CD8-positive, alpha-beta memory T cell (primary cell): ENCODE data around the gene TEFM. TPM values are rescaled to one million over a fixed set of nuclear protein-coding genes. Genes with fewer than 3 reads are reported as not detected.
"Not testable (repeated sequence)": the region's sequence is repeated elsewhere in the genome, so short reads cannot be mapped to it uniquely, and the experiment has no call there.

Source experiments
- CTCF ChIA-PET: fragments of 350-600 bp; sonication (Branson Sonifier 250); formaldehyde crosslinking; loops from one replicate; lab custom pipeline; 2021; ENCODE audit warnings: antibody characterized with exemption; lab: Charles Lee
- POLR2A ChIA-PET: fragments of 350-600 bp; sonication (Branson Sonifier 250); formaldehyde crosslinking; loops from one replicate; lab custom pipeline; 2021; ENCODE audit warnings: antibody characterized with exemption; lab: Charles Lee
- DNase-seq, 5 donors: peaks; one replicate each; pipeline versions ENCODE4 v3.0.0 to v3.0.0-alpha.2; 2020 to 2022; ENCODE audit warnings: mixed read lengths in 1 of 5
- H3K27ac ChIP-seq: one replicate; pipeline ENCODE4 v1.7.0; 2013; ENCODE audit warnings: low read depth, mild to moderate bottlenecking, low read length, moderate library complexity
- H3K27me3 ChIP-seq: 2 replicates; pipeline ENCODE4 v1.7.0; 2013; ENCODE audit warnings: low read length, mild to moderate bottlenecking; ENCODE audit not compliant: insufficient read depth, poor library complexity, severe bottlenecking
- H3K36me3 ChIP-seq: 2 replicates; pipeline ENCODE4 v1.7.0; 2013; ENCODE audit warnings: mild to moderate bottlenecking, low read length, moderate library complexity; ENCODE audit not compliant: insufficient read depth
- H3K4me1 ChIP-seq: 2 replicates; pipeline ENCODE4 v1.7.0; 2013; ENCODE audit warnings: mild to moderate bottlenecking, low read length, moderate library complexity; ENCODE audit not compliant: insufficient read depth
- H3K4me3 ChIP-seq: 2 replicates; pipeline ENCODE4 v1.7.0; 2013; ENCODE audit warnings: mild to moderate bottlenecking, low read length
- H3K9me3 ChIP-seq: 2 replicates; pipeline ENCODE4 v1.7.0; 2013; ENCODE audit warnings: mild to moderate bottlenecking, low read length
- H3K27ac Mint-ChIP-seq, 8 donors: one replicate each; pipeline ENCODE4 v1.8.0; 2020 to 2021; ENCODE audit warnings: mixed read lengths in 8 of 8, mild to moderate bottlenecking in 6 of 8, inconsistent platforms in 3 of 8, moderate library complexity in 3 of 8
- H3K27me3 Mint-ChIP-seq, 2 donors: one replicate each; pipeline ENCODE4 v1.8.0; 2020 to 2021; ENCODE audit warnings: mixed read lengths in 2 of 2, mild to moderate bottlenecking in 1 of 2, moderate library complexity in 1 of 2
- H3K36me3 Mint-ChIP-seq, 3 donors: one replicate each; pipeline ENCODE4 v1.8.0; 2020 to 2021; ENCODE audit warnings: mixed read lengths in 3 of 3, inconsistent platforms in 1 of 3, mild to moderate bottlenecking in 1 of 3
- H3K4me1 Mint-ChIP-seq, 3 donors: one replicate each; pipeline ENCODE4 v1.8.0; 2020 to 2021; ENCODE audit warnings: mixed read lengths in 3 of 3, inconsistent platforms in 1 of 3, mild to moderate bottlenecking in 1 of 3
- H3K4me3 Mint-ChIP-seq, 7 donors: one replicate each; pipeline ENCODE4 v1.8.0; 2020 to 2021; ENCODE audit warnings: mixed read lengths in 7 of 7, mild to moderate bottlenecking in 6 of 7, moderate library complexity in 4 of 7, inconsistent platforms in 2 of 7
- H3K9me3 Mint-ChIP-seq, 5 donors: one replicate each; pipeline ENCODE4 v1.8.0; 2020 to 2022; ENCODE audit warnings: mixed read lengths in 5 of 5, mild to moderate bottlenecking in 3 of 5, moderate library complexity in 2 of 5, inconsistent platforms in 1 of 5
- polyA plus RNA-seq: library from polyadenylated mRNA; unstranded; fragments of 300-500 nt; fragmentation: Illumina TruSeq; gene quantifications from one replicate; pipeline ENCODE4 v1.2.3, GENCODE V29; 2021
- total RNA-seq, 2 experiments: library from RNA; stranded (reverse); gene quantifications; one replicate each; pipeline ENCODE4 v1.2.3, GENCODE V29; 2021

TEFM gene
- total and polyA plus RNA-seq, 3 experiments from 2014 or later = 16.0 to 19.7 (median 19.3) TPM

- ChIA-PET POLR2A (interaction anchor here (0.5 kb wide), 1 partner anchor 32 kb away, joined by 3 read pairs; the partner anchor contains the start of gene RNF135), CTCF (no interaction called here)
- H3K36me3 ChIP-seq = no peaks in the 10 kb centered on the region
- H3K4me3 Mint-ChIP-seq = peak overlapping the region in 2 of 7 donors; percentile 12 to 32
- H3K27me3 Mint-ChIP-seq = peaks cover 1 to 3% of the 10 kb centered on the region in 2 donors
- peaks cover 0 to 4% (median 0%) of the 10 kb centered on the region in 3 donors for H3K4me1 Mint-ChIP-seq
- no peak overlapping the region for H3K4me3 ChIP-seq
- H3K4me1 ChIP-seq = no peaks in the 10 kb centered on the region
- no peaks in the 10 kb centered on the region for H3K9me3 Mint-ChIP-seq
- peaks cover 0 to 3% (median 0%) of the 10 kb centered on the region in 3 donors for H3K36me3 Mint-ChIP-seq
- H3K9me3 ChIP-seq = no peaks in the 10 kb centered on the region
- H3K27ac Mint-ChIP-seq = peak overlapping the region in 1 of 8 donors; percentile 7
- H3K27ac ChIP-seq = no peak overlapping the region
- H3K27me3 ChIP-seq = no peaks in the 10 kb centered on the region
- peak in 1 of 5 donors; percentile 8 for DNase-seq
Measured at GRCh38 chr17:30939051-30939689, 33.1 kb upstream of the TEFM start.

- Mint-ChIP-seq H3K4me1 (no peaks in the 10 kb centered on the region), H3K27me3 (peaks cover 0 to 3% of the 10 kb centered on the region in 2 donors), H3K27ac (no peak overlapping the region), H3K4me3 (no peak overlapping the region), H3K36me3 (no peaks in the 10 kb centered on the region), H3K9me3 (no peaks in the 10 kb centered on the region)
- ChIA-PET CTCF (no interaction called here), POLR2A (no interaction called here)
- Histone ChIP-seq H3K9me3 (no peaks in the 10 kb centered on the region), H3K27me3 (no peaks in the 10 kb centered on the region), H3K36me3 (no peaks in the 10 kb centered on the region), H3K27ac (no peak overlapping the region), H3K4me1 (no peaks in the 10 kb centered on the region), H3K4me3 (no peak overlapping the region)
- DNase-seq = no peak
Measured at GRCh38 chr17:30933966-30934365, 27.9 kb upstream of the TEFM start.

GRCh38 chr17:30931582-30931981, 25.5 kb upstream of the TEFM start:
- H3K27me3 ChIP-seq, H3K36me3 ChIP-seq, H3K27ac Mint-ChIP-seq, H3K4me3 ChIP-seq, H3K27ac ChIP-seq, H3K4me1 ChIP-seq, CTCF ChIA-PET, H3K9me3 ChIP-seq, POLR2A ChIA-PET, H3K9me3 Mint-ChIP-seq, DNase-seq, H3K4me3 Mint-ChIP-seq, H3K36me3 Mint-ChIP-seq, H3K4me1 Mint-ChIP-seq: not testable (repeated sequence)
- peaks cover 6 to 11% of the 10 kb centered on the region in 2 donors for H3K27me3 Mint-ChIP-seq

- Histone ChIP-seq H3K27me3 (peaks cover 5% of the 10 kb centered on the region), H3K9me3 (no peaks in the 10 kb centered on the region), H3K4me3 (no peak overlapping the region), H3K4me1 (no peaks in the 10 kb centered on the region), H3K27ac (no peak overlapping the region), H3K36me3 (no peaks in the 10 kb centered on the region)
- Mint-ChIP-seq H3K9me3 (no peaks in the 10 kb centered on the region), H3K27me3 (peaks cover 17 to 20% of the 10 kb centered on the region in 2 donors), H3K4me1 (no peaks in the 10 kb centered on the region), H3K27ac (no peak overlapping the region), H3K4me3 (no peak overlapping the region), H3K36me3 (no peaks in the 10 kb centered on the region)
- no peak for DNase-seq
- POLR2A ChIA-PET = no interaction called here
- CTCF ChIA-PET = no interaction called here
Measured at GRCh38 chr17:30930495-30930894, 24.5 kb upstream of the TEFM start.

GRCh38 chr17:30929861-30930260, 23.8 kb upstream of the TEFM start:
- H3K4me1 Mint-ChIP-seq, CTCF ChIA-PET, H3K36me3 Mint-ChIP-seq, H3K9me3 Mint-ChIP-seq, DNase-seq, H3K27me3 ChIP-seq, H3K27ac ChIP-seq, POLR2A ChIA-PET, H3K9me3 ChIP-seq, H3K4me1 ChIP-seq, H3K4me3 Mint-ChIP-seq, H3K4me3 ChIP-seq, H3K27ac Mint-ChIP-seq, H3K36me3 ChIP-seq: not testable (repeated sequence)
- H3K27me3 Mint-ChIP-seq = peaks cover 19 to 20% of the 10 kb centered on the region in 2 donors

GRCh38 chr17:30929081-30929633, 23.1 kb upstream of the TEFM start:
- H3K36me3 Mint-ChIP-seq = no peaks in the 10 kb centered on the region
- POLR2A ChIA-PET = interaction anchor here (0.5 kb wide), 1 partner anchor 34 kb away, joined by 3 read pairs; no protein-coding TSS in a partner anchor
- H3K27me3 Mint-ChIP-seq = peaks cover 23 to 27% of the 10 kb centered on the region in 2 donors

DNA sequence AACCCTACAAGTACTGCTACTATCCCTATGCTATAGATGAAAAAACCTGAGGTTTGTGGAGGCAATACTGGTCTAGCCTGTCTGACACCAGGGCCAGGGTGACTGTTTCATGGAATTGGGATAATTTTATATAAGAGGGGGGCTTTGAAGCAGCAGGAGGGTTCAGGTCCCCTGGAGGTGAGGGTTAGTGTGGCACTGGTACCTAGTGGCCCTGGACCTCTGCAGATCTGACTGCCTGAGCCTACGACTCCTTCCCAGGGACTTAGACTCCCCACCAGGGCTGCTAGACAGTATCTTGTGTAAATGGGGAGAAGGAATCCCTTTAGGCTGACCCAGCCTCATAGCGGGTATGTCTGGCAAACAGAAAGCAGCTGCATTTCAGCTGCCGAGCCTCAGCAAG, 22.5 kb upstream of the TEFM start:
- no peak for DNase-seq
- no peak overlapping the region for H3K4me3 ChIP-seq
- no peaks in the 10 kb centered on the region for H3K36me3 ChIP-seq
- Mint-ChIP-seq H3K27ac (peak overlapping the region in 1 of 8 donors; percentile 24), H3K4me3 (no peak overlapping the region), H3K36me3 (no peaks in the 10 kb centered on the region), H3K27me3 (peaks cover 25 to 32% of the 10 kb centered on the region in 2 donors), H3K4me1 (no peaks in the 10 kb centered on the region), H3K9me3 (no peaks in the 10 kb centered on the region)
- POLR2A ChIA-PET = interaction anchor here (0.5 kb wide), 1 partner anchor 34 kb away, joined by 3 read pairs; no protein-coding TSS in a partner anchor
- CTCF ChIA-PET = no interaction called here
- H3K4me1 ChIP-seq = no peaks in the 10 kb centered on the region
- no peak overlapping the region for H3K27ac ChIP-seq
- H3K27me3 ChIP-seq = peaks cover 5% of the 10 kb centered on the region
- H3K9me3 ChIP-seq = no peaks in the 10 kb centered on the region

More at GRCh38 chr17:30929081-30929633, 23.1 kb upstream of the TEFM start:
- Histone ChIP-seq H3K27ac (no peak overlapping the region), H3K4me1 (no peaks in the 10 kb centered on the region), H3K27me3 (peaks cover 5% of the 10 kb centered on the region), H3K9me3 (no peaks in the 10 kb centered on the region), H3K4me3 (no peak overlapping the region), H3K36me3 (no peaks in the 10 kb centered on the region)
- H3K4me3 Mint-ChIP-seq = no peak overlapping the region
- H3K9me3 Mint-ChIP-seq = no peaks in the 10 kb centered on the region
- DNase-seq = no peak
- no peaks in the 10 kb centered on the region for H3K4me1 Mint-ChIP-seq
- CTCF ChIA-PET = no interaction called here
- peak overlapping the region in 1 of 8 donors; percentile 4 for H3K27ac Mint-ChIP-seq

- Mint-ChIP-seq H3K4me1 (peaks cover 2 to 3% (median 3%) of the 10 kb centered on the region in 3 donors), H3K9me3 (no peaks in the 10 kb centered on the region), H3K27ac (no peak overlapping the region), H3K27me3 (peaks cover 28 to 39% of the 10 kb centered on the region in 2 donors), H3K36me3 (no peaks in the 10 kb centered on the region), H3K4me3 (no peak overlapping the region)
- CTCF ChIA-PET = interaction anchor here (0.6 kb wide), 1 partner anchor 872 kb away, joined by 3 read pairs; no protein-coding TSS in a partner anchor
- H3K27me3 ChIP-seq = peaks cover 5% of the 10 kb centered on the region
- H3K4me3 ChIP-seq = no peak overlapping the region
- H3K9me3 ChIP-seq = no peaks in the 10 kb centered on the region
- H3K27ac ChIP-seq = no peak overlapping the region
- no peaks in the 10 kb centered on the region for H3K4me1 ChIP-seq
- POLR2A ChIA-PET = no interaction called here
- no peaks in the 10 kb centered on the region for H3K36me3 ChIP-seq
- no peak for DNase-seq
Measured at GRCh38 chr17:30927756-30928155, 21.7 kb upstream of the TEFM start.
